CD4-positive, alpha-beta T cell treated with Interleukin-4 for 4 hours (primary cell): ENCODE results near the gene CD300LD.
"Not testable (repeated sequence)": the region's sequence is repeated elsewhere in the genome, so short reads cannot be mapped to it uniquely, and the experiment has no call there.

Experiments used
- DNase-seq: peaks from one replicate; pipeline ENCODE4 v3.0.0-alpha.2; 2020

The CD300LD gene

DNA sequence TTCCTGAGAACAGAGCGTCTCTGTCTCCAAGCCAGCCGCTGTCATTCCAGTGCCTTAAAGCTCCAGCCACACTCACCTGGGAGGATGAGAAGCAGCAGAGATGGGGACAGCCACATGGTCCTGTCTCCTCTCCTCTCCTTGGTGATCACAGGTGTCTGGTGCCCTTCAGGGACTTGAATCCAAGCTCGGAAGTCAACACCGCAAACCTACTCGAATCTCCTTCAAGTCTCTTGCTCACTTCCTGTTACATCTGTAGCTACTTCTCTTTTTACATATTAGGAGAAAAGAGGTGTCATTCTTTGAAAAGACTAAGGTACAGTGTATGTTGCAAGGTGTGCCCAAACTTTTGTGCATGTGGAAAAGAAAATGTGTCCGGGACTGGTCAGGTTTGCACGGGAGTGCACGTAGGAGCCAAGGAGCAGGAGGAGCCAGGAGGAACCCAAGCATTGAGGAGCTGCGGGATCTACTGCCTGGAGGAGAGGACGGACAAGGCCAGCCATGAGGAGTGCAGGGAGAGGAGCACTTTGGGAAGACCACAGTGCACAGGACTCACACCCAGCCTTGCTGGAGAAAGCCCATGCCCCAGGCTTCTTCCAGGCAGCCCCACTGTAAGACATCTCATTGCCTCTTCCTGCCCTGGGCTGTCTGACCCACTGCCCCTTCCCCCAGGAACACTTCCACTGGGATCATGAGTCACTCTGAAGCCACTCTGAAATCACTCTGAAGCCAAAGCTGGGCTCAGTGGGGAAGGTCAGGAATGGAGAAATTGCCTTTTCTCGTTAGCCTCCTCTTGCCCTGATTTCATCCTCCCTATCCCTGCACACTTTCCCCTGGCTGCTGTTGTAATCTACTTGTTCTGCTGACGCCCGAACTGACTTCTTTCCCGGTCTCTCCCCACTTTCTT lies at the start of gene CD300LD:
Gene CD300LD (minus strand): TSS at position 197 of the 904 bp plus-strand sequence. CDS start 81 bp downstream, at position 116.
- no peak for DNase-seq

DNA sequence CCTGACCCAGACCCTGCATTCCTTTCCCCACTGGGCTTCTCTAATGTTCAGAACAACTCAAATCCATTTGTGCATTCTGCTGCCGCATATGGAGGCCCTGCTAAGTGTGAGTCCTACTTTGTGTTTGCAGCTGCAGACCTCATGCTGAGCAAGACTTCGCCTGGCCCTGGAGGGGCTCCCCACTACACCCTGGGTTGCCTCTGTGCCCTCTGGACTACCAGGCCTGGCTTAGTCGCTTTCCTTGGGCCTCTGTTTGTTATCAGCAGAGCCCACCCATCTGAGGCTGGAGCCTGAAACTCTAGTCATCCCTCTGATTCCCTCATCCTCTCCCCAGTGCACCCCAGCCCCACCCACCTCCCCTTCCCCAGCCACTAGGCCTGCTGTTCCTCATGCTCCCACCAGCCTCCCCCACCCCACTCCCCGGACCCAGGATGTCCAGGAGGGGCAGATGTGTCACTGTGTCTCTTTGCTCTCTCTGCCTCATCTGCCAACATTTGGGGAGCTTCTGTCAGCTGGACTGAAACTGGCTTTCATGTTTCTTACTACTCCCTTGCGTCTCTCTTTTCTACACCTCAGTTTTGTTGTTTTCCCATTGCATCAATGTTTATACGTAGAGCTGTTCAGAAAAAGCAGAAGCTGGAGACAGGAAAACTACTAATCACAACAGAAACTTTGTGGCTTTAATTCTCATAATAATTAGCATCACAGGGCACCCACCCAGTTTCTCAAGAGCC lies 49.3 kb upstream of the CD300LD start:
- peak; percentile 5 for DNase-seq

DNA sequence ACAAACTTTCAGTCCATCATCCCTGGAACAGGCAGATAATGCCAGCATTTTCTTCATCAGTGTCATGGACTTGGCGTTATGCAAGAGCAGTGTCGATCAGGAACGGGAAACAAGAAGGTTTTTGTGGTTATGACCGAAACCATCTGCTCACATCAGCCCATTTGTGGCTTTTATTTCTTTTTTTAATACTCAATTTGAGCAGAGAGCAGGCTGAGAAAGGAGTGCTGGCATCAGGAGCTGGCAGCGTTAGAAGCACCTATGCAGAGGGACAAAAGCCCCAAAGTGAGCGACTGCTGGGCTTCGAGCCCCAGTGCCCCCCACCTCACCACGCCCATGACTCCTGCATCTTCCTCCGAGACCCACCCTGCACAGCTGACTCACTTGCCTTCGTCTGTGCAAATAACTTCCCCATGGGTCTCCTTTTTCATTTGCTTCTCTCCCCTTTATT lies 47.6 kb upstream of the CD300LD start:
- DNase-seq: peak; percentile 5

DNA sequence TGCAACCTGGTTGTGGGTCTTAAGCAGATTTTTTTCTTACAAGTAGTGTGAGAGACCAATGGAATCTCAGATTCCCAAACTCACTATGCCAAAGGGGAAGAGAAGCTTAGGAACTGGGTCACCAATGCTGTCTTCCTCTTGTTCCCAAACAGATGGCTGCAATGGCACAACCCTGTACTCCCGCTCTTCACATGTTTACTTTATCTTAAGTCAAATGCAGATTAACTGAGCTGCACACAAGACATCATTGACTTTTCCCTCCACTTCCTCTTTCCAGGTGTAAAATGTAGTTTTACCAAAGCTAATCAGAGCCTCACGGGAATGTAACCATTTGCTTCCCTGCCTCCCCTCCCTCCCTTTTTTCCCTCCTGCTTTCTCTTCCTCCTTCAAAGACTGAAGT lies 45.8 kb upstream of the CD300LD start:
- no peak for DNase-seq

DNA sequence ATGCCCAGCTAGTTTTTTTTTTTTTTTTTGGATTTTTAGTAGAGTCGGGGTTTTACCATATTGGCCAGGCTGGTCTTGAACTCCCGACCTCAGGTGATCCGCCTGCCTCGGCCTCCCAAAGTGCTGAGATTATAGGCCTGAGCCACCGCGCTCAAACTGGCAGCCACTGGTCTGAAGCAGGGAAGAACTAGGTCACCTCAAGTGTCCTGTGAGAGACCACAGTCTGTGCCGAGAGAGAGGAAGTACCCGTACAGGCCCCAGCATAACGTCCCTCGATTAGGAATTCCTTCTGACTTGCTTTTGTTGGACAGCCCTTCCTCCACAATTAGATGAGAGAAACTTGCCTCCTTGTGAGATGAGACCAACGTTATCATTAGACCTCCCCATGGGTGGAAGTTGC lies 45.2 kb upstream of the CD300LD start:
- DNase-seq: no peak

DNA sequence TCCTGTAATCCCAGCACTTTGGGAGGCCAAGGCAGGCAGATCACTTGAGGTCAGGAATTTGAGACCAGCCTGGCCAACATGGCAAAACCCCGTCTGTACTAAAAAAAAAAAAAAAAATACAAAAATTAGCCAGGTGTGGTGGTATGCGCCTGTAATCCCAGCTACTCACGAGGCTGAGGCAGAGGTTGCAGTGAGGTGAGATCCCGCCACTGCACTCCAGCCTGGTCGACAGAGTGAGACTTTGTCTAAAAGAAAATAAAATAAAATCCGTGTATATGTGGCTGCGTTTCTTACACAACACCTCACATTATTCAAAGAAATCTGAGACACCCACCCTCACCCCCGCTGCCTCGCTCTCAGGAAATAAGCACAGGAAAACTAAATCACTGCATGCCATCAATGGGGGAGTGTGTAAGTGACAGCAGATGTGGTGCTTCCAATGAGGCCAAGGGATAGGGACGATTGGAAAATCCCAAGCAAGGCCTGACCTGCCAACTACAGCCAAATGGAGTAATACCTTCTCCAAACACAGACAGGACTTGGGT lies 44.5 kb upstream of the CD300LD start:
- DNase-seq: not testable (repeated sequence)

DNA sequence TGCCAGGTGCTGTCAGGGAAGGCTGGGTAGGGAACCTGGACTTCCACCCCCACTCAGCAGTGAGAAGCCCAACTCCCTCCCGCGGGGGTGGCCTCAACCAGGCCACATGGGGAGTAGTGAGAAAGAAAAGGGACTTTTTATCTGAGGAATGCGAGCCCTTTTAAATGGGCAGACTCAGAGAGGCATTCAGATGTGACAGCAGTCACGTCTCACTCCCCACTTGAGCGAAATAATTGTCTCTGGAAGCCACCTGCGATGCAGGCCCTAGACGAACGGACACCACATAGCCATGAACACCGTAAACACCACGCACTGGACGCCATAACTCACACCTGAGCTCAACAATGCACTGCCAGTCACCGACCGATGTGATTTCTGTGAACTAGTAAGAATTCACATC lies 43.3 kb upstream of the CD300LD start:
- DNase-seq: no peak

DNA sequence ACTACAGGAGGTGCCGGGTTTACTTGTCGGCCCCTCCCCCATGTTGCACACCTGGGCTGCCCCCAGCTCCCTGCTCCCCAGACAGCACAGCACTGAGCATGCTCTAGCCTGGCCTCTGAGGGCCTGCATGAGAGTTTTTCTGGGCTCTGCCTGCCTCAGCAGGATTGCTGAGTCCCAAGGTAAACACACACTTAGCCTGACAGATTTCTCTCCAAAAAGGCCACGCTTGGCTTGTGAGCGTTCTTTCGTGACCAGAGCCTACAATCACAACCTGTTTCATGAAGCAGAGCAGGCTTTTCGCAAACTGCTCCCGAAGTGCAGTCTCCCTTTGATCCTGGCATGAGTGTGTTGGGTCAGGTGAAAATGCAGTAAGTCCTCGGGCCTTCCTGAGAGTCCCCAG lies 41.2 kb upstream of the CD300LD start:
- DNase-seq: no peak

DNA sequence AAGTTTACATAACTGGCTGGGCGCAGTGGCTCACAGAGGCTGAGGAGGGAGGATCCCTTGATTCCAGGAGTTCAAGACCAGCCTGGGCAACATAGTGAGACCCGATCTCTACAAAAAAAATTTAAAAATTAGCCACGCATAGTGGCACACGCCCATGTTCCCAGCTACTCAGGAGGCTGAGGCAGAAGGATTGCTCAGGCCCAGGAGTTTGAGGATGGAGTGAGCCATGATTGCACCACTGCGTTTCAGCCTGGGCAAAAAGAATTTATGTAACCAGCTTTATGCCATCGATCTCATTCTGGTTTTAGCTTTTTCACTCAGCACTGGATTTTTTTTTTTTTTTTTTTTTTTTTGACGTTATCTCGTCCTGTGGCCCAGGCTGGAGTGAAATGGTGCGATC lies 40.5 kb upstream of the CD300LD start:
- DNase-seq: no peak

DNA sequence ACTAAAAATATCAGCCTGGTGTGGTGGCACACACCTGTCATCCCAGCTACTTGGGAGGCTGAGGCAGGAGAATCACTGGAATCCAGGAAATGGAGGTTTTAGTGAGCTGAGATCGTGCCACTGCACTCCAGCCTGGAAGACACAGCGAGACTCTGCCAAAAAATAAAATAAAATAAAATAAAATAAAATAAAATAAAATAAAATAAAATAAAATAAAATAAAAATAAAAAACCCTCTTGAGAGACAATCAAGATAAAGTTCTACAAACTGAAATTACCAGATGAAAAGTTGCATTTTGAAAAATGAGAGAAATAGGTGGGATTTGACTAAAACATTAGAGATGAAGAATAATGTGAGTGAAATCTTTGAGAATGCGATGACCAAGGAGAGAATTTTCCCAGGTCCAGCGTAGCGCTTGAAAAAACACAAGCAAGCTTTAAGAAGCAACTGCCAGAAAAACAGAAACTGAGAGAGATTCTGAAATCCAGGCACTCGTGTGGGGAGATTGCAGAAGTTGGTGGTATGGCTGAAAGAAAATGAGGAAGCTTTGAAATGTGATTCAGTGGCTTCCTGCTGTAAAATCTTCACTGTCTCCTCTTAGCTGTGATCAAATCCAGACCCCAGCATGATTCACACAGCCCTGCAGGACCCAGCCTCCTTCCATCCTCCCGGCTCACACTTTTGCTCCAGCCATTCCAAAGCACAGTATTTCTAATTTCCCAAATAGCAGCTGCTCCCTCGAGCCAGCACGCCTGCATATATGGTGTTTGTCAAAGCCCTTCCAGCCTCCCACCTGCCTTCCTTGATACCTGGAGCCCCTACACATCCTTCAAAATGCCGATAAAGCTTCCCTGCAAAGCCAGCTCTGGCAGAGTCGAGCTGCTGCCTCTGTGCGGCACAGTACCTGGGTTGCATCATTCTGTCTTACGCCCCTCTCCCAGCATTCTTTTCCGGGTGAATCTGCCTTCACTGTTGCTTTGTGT lies 39.7 kb upstream of the CD300LD start:
- no peak for DNase-seq

DNA sequence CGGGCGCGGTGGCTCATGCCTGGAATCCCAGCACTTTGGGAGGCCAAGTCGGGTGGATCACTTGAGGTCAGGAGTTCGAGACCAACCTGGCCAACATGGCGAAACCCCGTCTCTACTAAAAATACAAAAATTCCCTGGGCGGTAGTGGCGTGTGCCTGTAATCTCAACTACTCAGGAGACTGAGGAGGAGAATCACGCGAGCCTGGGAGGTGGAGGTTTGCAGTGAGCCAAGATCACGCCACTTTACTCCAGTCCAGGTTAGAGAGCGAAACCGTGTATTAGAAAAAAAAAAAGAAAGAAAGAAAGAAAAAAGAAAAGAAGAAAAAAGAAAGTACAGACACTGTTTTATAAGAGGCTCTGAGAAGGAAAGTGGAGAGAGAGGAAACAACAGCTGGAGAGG lies 38.2 kb upstream of the CD300LD start:
- not testable (repeated sequence) for DNase-seq

DNA sequence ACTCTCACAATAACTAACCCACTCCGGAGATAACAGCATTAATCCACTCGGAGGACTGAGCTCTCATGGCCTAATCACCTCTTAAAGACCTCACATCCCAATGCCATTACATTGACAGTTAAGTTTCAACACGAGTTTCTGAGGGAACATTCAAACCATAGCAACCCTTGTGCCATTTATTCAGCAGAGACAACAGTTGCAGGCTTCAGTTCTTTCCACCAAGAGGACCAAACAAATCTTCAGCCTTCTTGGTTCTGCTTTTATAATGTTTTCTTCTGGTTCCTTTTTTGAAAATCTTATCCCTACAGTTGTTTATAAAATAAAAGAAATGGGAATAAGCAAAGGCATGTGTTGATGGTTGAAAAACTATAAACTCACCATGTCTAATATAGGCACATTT lies 33.6 kb upstream of the CD300LD start:
- no peak for DNase-seq

DNA sequence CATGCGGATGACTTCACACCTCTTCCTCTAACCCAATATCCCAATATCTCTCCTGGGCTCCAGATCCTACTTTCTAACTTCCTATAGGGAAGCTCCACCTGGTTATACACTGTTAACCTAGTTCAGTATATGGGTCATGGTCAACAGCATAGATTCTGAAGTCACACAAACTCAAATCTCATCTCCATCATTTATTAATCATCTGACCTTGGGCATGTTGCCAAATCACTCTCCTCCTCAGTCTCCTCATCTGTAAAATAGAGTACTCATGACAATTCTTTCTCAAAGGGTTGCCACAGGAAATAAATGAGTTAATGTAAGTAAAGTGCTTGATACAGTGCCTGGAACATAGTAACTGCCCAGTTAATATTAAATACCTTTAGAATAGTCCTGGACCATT lies 32.0 kb upstream of the CD300LD start:
- no peak for DNase-seq

DNA sequence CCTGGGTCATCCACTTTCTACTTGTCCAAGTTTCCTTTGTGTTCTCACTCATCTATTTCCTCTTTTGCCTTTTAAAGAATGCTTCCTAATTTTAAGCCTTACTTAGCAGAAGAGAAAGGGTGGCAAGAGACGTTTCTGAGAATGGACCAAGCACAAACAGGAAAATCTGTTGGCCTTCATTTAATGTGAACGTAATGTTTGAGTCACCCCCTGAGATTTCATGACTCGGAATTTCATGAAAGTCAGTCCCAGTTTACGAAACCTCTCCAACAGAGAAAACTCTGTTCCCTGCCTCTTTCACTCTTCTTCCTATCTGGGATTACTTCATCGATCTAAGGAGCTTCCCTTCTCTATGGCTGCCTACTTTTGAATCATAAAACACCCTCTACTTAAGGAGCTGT lies 31.6 kb upstream of the CD300LD start, which contains the start of gene CD300E:
Gene CD300E (minus strand): TSS at position 46 of the 401 bp plus-strand sequence. CDS start 117 bp downstream, outside the sequence.
- no peak for DNase-seq

DNA sequence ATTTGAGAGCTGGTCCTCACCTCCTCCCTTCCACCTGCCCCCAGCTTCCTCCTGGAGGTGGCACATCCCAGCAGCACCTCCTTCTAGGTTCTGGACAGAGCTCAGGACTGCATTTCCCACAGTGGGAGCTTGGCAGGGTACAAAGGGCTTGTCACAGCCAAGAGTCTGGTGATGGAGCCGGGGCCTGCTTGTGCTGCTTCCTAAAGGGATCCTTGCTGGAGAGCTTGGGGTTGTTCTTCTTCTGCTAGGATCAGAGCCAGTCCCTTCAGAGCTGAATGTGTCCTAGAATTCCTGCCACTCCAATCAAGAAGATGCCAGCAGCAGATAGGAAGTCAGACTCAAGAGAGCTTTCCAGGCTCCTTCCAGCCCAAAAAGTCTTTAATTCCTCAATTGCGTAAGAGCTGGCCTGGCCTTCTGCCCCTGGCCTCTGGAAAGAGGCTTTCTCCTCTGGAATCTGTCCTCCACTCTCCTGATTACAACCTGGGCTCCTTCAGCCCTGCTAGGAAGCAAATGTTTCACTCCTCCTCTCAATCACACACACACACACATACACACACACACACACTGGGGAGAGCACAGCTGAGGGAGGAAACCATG lies 27.1 kb upstream of the CD300LD start:
- no peak for DNase-seq

DNA sequence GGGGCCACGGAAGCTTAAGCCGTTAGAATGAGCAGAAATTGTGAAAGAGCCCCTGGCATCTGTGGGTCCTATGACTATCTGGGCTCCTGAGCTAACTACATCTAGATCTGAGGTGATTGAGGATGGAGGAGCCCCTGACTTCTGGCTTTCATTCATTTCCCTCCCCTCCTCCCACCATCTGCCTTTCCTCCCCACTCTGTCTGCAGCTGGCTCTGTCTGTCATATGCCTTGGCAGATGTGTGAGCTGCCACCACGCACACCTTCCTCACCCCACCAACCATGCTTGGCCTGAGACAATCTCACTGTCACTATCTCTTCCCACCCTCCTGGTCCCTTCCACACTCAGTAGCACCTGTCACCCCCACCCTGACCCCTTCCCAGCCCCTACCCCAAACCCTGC lies 26.4 kb upstream of the CD300LD start:
- no peak for DNase-seq

DNA sequence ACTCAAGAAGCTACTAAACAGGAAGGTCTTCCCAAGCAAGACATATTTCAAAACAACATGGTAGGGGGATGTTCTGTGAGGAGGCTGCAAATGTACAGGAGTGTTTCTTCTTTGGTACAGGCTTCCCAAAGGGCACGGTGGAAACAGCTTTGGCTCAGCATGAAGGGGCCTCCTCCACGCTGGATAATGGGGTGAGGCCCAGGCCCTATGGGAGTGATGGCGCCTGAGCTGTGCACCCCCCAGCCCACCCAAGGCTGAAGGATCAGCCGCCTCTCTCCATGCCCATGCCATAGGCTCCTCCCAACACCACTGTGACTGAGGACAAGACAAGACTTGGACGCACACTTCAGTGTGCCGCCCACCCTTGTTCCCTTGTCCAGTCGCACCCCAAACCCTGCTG lies 24.6 kb upstream of the CD300LD start:
- no peak for DNase-seq

DNA sequence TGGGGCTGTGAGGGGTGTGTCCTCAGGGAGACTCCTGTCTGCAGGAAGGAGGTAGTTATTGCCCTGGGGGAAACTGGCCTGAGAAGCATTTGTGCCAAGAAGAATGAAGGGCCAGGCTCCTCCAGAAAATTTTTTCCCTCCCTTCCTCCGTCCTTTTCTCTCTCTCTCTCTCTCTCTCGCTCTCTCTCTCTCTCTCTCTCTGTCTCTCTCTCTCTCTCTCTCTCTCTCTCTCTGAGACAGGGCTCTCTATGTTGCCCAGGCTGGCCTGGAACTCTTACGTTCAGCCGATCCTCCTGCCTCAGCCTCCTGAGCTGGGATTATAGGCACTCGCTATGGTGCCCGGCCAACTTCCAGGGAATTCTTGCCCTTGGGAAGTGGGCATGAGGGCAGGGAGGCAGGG lies 20.0 kb upstream of the CD300LD start:
- no peak for DNase-seq

DNA sequence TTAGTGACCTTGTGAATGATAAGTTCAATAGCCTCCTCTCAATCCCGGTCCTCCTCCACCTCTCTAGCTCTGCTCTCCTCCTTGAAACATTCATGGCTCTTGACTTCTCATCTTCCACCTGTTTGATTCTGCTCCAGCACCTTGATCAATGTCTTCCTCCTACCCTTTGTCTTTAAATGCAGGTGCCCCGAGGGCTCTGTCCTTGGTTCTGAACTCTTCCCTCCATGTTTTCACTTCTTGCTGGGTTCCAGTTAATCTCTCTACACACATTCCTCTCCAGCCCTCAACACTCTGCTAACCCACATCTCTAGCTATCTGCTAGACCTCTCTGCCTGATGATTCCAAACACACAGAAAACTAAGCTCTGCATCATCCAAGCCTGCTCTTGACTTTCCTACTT lies 18.0 kb upstream of the CD300LD start:
- DNase-seq: no peak

DNA sequence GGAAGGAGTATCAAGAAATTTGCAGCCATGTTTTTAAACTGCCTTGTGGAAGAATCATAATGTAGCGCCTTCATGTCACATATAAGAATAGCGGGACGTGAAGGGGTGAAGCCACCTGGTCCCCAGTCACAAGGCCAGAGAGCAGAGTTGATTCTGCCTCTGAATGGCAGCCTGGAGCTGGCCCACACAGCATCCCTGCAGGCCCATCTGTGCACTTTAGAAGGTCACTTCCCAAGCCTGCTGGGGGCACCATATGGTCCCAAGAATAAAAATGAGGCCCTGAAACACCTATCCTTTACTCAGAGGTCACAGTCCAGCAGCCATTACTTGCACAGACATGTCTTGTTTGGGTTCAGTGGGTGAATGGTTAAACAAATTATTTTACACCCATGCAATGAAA lies 16.4 kb upstream of the CD300LD start:
- no peak for DNase-seq

DNA sequence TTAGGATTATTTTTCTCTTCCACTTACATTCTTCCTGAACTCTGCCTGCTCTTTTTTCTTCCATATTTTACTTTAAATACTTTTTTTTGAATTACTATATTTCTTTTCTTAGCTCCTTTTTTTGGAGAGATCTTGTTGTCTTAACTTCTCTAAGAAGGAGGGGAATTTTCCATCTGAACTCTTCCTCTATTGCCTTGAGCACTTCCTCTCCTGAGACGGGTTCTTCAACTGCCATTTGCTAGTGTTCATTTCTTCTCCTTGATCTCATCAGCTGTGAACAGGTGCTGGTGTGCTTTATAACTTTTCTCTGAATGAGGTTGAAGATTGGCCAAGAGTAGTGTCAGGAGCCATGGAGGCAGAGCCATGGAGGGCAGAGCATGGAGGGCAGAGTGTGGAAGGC lies 15.1 kb upstream of the CD300LD start:
- no peak for DNase-seq

DNA sequence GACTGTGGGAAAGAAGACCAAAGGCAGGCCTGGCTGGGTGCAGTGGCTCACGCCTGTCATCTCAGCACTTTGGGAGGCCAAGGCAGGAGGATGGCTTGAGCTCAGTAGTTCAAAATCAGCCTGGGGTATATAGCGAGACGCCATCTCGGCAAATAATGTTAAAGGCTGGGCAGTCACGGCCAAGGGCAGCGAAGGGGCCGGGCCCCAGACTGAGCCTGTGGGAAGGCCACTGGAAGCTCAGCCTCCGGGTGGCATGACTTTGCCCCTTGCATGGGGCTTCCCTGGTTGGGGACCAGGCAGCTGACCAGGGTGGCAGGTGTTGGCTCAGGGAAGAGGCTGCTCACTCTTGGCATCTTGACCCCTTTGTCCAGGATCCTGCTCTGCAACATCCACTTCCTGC lies 14.0 kb upstream of the CD300LD start:
- DNase-seq: no peak
